NCI-H524 treated with DMSO at 0.1 percent for 48 hours (cell line): Measurements from ENCODE around the gene DMRTB1.

ENCODE experiments used
- DNase-seq: peaks from one replicate; lab custom pipeline; 2025; lab: John Stamatoyannopoulos, UW

The DMRTB1 gene

DNA sequence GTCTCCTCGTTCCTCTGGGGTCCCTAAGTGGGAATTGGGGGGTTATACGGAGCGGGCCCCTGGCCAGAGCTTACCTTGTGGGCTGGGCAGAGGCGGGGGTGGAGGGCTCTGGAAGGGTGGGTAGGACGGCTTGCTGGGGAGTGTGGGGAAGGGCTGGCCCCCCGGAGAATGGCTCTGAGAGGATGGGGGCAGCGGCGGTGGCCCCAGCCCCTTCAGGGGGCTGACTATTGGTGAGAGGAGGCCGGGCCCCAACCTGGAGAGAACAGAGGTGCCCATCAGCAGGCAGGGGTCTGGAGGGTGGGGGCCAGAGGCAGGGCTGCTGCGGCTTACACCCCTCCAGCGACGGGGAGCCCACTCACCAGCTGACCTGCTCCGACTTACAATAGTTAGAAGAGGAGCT, 50.6 kb downstream of the DMRTB1 start:
- no peak for DNase-seq

DNA sequence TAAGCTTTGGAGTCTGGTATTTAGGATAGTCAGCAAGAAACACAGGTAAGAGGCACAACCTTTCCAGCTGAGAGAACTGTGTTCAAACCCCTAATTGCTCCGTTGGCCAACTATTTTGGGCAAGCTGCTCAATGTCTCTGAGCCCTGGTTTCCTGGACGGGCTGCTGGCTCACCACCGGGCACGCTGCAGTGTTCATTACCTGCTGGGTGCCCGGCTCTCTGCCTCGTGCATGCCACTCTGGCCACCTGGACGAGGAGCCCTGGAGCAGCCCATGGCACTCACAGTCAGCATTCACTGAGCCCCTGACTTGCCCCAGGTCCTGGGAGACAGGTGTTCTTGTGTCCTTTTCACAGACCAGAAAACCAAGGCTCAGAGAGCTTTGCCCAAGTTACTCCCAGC, 51.0 kb downstream of the DMRTB1 start:
- no peak for DNase-seq

DNA sequence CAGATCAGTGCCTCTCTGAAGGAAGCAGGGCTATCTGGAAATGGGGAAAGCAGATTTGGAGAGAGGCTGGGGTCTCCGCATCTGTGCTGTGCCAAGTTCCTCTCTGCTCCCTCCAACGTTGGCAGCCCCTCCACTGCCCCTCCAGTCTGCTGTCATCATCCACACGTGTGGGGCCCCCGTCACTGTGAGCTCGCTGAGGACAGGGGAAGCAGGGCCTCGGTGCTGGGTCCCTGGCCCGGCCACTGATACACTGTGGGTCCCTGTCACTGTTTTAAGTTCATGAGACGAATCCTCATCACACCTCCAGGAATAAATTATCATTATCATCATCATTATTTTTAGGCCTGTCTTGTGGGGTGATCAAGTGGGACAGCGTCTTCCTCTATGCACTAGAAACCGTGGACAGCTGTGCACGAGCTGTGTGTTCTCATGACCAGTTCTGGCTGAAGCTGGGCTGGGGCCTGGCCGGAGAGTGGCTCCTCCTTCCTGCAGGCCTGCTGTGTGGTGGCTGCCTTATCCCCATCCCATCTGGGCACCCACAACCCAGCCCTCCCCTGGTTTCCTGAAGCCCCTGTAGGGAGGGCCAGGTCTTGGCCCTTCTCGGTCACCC, 52.2 kb downstream of the DMRTB1 start:
- DNase-seq: no peak

DNA sequence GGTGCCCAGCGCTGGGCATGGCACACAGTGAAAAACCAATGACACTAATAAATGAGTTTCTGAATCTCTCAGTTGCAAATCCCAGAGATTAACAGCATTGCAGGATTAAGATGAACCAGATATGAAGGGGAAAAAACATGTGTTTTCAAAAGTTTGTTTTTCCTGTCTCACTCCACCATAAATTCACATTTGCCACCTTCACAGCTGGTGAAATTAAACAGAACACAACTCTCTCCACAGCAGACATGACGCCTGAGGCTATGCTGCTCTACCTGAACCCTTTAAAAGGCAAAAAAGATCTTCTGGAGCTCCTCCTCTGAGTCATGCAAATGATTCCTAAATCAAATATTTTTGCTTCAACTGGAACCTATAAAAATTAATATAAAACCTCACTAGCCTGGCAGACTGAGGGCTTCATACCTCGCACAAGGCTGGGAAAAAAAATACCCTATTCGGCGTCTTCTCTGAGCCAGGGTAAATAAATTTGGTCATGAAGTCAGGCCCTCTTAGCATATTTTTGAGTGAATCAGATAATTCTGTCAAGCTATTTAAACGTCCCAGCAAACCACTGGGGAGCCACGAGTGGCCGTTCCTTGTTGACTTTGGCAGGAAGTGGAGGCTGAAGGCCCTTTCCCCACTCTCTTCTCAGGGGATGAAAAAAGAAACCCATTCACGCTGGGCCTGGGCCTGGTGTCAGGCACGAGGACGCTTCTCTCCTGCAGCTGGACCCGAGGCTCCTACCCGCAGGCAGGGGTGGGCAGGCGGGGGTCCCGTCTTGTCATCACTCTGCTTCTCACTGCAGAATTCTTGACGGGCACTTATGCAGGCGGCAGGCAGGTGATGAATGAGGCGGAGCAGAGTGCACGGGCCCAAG, 53.0 kb downstream of the DMRTB1 start:
- no peak for DNase-seq

DNA sequence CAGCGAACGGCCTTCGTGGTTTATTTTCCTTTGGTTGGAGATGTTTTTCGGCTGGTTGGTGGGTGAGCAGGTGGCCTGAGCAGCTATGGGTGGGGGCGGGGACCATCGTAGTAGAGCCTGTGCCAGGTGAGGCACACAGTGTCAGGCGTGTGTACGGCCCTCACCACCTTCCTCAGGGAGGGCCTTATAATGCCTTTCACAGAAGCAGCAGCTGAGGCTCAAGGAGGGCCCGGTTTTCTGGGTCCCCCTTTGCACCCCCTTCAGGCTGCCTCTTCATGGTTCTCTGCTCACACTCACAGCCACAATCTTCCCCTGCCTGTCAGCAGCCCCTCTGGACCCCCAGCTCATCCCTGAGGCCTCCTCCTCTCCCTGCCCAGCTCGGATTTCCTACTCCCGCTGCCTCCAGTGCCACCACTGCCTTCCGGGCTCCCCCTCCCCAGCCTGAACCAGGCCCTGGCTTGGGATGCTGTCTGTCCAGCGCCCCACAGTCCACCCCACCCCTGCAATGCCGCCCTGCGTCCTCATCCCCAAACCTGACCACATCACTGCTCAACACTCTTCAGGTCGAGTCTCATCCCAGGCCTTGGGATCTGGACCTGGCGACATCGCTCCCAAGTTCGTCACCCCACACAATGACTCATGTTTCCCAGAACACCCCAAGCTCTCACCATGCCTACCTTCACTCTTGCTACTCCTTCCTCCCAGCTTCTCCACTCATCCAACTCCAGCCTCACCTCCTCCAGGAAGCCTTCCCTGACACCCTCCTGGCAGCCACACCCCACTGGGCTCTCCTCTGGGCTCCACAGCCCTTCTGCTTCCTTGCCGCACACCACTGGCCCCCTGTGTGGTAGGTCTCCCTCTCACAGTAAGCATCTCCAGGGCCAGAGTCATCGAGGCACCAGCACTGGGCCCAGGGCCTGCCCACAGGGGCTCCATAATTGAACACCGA, 53.9 kb downstream of the DMRTB1 start:
- DNase-seq: no peak

DNA sequence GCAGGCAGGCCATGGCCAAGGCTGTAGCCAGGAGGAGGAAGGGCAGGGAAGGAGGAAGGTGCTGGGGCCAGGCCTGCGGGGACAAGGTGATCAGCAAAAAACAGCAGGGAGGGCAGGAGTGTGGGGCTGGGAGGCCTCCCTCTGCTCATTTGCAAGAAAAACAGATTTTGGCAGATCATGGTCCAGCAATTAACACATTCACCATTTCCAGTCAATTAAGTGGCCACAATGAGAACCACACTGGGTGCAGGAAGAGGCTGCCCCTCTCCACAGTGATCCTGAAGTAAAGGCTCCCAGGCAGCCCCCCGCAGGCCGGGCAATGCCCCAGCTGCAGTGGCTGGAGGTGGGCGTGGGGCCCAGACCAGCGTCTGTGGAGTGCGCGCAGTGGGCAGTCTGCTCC, 54.6 kb downstream of the DMRTB1 start:
- DNase-seq: no peak

DNA sequence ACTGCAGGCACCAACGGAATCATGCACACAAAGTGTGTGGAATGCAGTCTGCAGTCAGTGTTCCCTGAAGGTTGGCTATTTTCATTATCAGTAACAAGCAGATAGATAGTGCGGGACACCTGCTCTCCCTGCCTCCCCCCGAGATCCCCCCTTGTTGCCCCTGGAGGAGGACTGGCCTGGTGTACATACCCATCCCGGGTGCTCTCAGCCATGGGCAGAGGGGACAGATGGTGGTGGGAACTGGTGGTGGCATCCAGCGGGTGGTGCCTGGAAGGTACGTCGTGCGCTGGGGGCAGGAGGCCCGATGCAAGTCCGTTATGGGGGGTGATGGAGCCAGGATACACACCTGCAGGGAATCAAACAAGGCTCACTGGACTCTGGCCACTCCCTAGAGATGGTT, 55.2 kb downstream of the DMRTB1 start:
- no peak for DNase-seq

DNA sequence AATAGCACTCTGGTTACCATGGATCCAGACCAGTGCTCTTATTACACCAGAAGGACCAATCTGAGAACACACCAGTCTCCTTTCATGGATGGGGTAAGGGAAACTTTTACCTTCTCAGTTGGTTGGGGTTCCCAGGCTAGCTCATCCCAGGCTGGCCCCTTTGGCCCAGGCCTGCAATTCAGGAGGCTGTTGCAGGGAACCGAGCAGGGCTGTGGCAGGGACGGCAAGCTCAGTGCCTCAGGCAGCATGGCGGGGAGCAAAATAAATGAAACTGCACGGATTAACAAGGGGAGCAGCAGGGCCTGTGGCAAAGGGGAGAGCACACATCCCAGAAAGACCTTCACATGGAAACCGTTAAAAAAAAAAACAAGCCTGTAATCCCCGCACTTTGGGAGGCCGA, 57.0 kb downstream of the DMRTB1 start:
- no peak for DNase-seq
